HFF-Myc (cell line): ENCODE results near the gene AMBRA1.
A peak's percentile ranks its signal among the peaks of the same experiment; 100 is the strongest.

Experiments
- DNase-seq: peaks from one replicate; pipeline ENCODE4 v3.0.0-alpha.2; 2011; ENCODE audit warnings: low read depth; ENCODE audit errors: extremely low read depth
- H3K4me3 ChIP-seq: replicated peaks from 2 replicates; pipeline ENCODE4 v1.5.1; 2011; ENCODE audit warnings: low read depth, mild to moderate bottlenecking, control low read depth, low read length
- CTCF ChIP-seq: IDR thresholded peaks from 2 replicates; pipeline ENCODE4 v1.5.1; 2012; ENCODE audit warnings: mild to moderate bottlenecking, low read depth, low read length, control low read depth; ENCODE audit errors: missing control alignments

AMBRA1 gene

DNA sequence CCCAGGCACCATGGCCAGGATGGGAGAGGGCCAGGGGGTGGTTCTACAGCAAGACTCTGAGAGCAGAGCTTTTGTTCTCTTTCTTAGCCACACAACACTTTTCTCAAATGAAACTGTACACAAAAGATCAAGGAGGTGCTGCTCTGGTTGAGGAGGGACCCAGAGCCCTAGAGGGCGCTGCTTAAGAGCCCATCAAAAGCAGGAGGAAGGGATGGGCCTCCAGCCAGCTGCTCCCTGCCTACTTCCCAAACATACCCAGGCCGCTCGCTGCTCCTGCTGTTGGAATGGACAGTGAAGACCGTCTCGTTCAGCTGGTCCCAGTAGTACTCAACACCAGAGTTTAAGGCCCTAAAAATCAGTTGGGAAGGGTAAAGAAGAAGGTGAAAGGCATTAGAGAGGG is 183.8 kb downstream of the AMBRA1 start:
- no peak overlapping the region for H3K4me3 ChIP-seq
- TF ChIP-seq CTCF, result peak; percentile 39
- DNase-seq, result no peak

DNA sequence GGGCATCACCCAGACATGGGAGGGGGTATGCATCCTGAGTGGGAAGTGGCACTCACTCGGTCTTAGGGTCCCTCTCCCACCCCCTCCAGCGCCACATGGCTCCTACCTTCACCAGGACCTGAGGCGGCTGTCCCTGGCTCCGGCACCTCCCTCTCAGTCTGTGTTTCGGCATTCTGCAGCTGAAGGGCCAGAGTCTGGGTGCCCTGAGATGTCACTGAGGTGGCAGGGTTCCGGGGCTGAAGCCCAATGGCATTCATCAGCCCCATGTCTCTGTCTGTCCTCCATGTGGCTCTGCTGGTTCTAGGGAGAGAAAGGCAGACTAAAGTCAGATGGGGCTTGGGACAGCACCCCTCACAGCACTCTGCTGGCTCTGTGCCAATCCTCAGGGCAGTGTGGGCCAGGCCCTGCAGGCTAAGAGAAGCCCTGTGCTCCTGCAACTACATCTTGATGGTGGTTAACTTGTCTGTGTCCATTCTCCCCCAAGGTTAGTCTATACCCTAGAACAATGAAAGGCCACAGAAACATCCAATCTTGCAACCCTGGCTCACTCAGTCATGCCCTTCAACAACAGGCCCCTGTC is 185.3 kb downstream of the AMBRA1 start:
- no peak for DNase-seq
- no peak for TF ChIP-seq CTCF

DNA sequence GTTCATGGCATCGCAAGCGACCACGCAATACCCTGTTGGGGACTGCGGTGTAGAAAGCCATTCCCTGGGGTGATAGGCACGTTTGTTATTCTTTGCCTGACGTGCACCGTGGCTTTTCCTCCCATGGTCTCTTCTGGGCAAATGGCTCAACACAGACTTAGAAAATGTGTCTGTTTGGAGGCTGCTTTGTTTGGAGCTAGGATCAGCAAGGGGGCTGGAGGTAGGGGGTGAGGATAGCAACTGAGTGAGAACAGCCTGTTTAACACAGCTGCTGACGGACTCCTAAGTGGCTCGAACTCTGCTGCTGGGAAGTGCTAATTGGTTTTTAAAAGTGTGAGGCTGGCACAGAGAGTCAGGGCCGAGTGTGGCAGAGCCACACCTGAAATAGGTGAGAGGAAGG is 186.2 kb downstream of the AMBRA1 start:
- no peak overlapping the region for H3K4me3 ChIP-seq
- TF ChIP-seq CTCF, result no peak
- DNase-seq, result no peak

More for the DNA sequence above, 185.3 kb downstream of the AMBRA1 start:
- H3K4me3 ChIP-seq, result no peak overlapping the region

DNA sequence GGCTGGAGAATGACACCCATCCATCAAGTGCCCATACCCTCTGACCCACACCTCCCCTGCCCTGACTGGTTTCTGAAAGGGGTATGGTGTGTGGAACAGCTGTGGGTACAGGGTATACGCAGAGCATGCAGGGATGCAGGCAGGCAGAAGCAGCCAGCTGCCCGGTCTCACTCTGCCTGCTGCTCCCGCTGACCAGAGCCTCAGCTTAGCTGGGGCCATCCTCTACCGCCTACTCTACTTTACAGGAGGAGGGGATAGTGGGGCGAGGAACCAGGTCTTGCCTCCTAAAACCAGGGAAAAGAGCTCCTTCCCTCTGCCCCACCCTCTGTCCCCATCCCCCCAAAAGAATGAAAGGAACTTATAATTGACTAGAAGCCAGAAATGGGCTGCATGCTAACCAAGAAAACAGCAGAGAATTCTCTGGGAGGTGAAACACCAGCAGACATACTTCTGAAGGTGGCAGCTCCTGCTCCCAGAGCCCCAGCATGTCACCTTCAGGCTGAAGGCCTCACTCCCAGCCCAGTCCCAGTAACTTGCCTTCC is 189.3 kb downstream of the AMBRA1 start:
- no peak for DNase-seq

GRCh38 chr11:46402957-46403902 is 190.6 kb downstream of the AMBRA1 start:
- no peak for DNase-seq
- no peak for TF ChIP-seq CTCF
- H3K4me3 ChIP-seq, result no peak overlapping the region

More for the DNA sequence above, 189.3 kb downstream of the AMBRA1 start:
- no peak overlapping the region for H3K4me3 ChIP-seq
- TF ChIP-seq CTCF, result no peak

GRCh38 chr11:46397526-46397925 is 196.3 kb downstream of the AMBRA1 start:
- TF ChIP-seq CTCF, result no peak
- DNase-seq, result no peak
- H3K4me3 ChIP-seq, result no peak overlapping the region
